Ishikawa (cell line): Measurements from ENCODE around the gene RHOF.

Experiments used
- CEBPB ChIP-seq: IDR thresholded peaks from 2 replicates; pipeline ENCODE4 v1.6.1; 2012
- CREB1 ChIP-seq: IDR thresholded peaks from 2 replicates; pipeline ENCODE4 v1.6.1; 2012; ENCODE audit warnings: low read depth
- EGR1 ChIP-seq: IDR thresholded peaks from 2 replicates; pipeline ENCODE4 v1.6.1; 2012
- EP300 ChIP-seq: IDR thresholded peaks from 2 replicates; pipeline ENCODE4 v1.6.1; 2012; ENCODE audit warnings: borderline replicate concordance
- FOXM1 ChIP-seq: IDR thresholded peaks from 2 replicates; pipeline ENCODE4 v1.6.1; 2012; ENCODE audit warnings: low read depth, borderline replicate concordance
- NFIC ChIP-seq: IDR thresholded peaks from 2 replicates; pipeline ENCODE4 v1.6.1; 2012
- RAD21 ChIP-seq: IDR thresholded peaks from 2 replicates; pipeline ENCODE4 v1.6.1; 2012; ENCODE audit warnings: low read depth
- REST ChIP-seq: IDR thresholded peaks from 2 replicates; pipeline ENCODE4 v1.6.1; 2012; ENCODE audit warnings: low read depth, mild to moderate bottlenecking
- TAF1 ChIP-seq: IDR thresholded peaks from 2 replicates; pipeline ENCODE4 v1.6.1; 2012; ENCODE audit warnings: low read depth, mild to moderate bottlenecking
- TCF12 ChIP-seq: IDR thresholded peaks from 2 replicates; pipeline ENCODE4 v1.6.1; 2012; ENCODE audit warnings: low read depth
- TEAD4 ChIP-seq: IDR thresholded peaks from 2 replicates; pipeline ENCODE4 v1.6.1; 2012
- YY1 ChIP-seq: IDR thresholded peaks from 2 replicates; pipeline ENCODE4 v1.6.1; 2012; ENCODE audit warnings: low read depth
- ZBTB7A ChIP-seq: IDR thresholded peaks from 2 replicates; pipeline ENCODE4 v1.6.1; 2012; ENCODE audit warnings: low read depth
- TF ChIP-seq, protein P1 (sequence below): IDR thresholded peaks from 2 replicates; pipeline ENCODE4 v1.6.1; 2012
- TF ChIP-seq, protein P2 (sequence below): IDR thresholded peaks from 2 replicates; pipeline ENCODE4 v1.6.1; 2012

The RHOF gene

DNA sequence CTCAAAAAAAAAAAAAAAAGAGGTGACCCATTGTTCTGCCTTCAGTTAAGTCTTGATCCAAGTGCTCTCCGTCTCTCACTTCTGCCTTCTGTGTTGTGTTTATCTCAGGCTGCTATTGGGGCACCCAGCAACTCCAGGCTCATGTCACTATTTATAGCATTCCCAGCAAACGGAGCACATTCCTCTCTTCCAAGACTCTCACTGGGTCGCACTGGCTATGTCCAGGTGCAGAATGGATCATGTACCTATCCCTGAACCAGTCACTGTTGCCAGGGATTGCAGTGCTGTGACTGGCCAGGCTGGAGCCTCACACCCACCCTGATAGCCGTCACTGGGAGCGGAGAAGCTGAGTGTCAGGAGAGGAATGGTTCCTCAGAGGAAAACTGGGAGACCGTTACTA lies 31.2 kb downstream of the RHOF start:
- TF ChIP-seq NFIC (no peak), CREB1 (no peak)

DNA sequence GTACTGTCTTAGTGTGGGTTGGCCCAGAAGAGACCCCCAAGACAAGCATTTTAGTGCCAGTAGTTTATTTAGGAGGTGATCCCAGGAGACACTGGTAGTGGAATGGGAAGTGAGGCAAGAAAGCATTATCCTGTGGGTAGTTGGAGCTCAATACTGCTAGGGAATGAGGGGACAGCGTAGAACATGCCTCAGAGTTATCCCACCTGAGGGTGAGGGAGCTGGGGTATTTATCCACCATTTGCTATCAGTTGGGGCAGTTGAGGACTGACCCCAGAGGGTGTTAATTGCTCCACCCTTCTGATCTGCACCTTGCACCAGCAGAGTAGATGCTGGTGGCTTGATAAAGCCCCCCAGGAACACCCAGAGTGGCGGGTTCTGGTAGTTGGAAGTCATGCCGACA lies 37.9 kb downstream of the RHOF start:
- no peak for TF ChIP-seq NFIC
- TF ChIP-seq, protein P1, sequence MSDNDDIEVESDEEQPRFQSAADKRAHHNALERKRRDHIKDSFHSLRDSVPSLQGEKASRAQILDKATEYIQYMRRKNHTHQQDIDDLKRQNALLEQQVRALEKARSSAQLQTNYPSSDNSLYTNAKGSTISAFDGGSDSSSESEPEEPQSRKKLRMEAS: no peak
- no peak for TF ChIP-seq CREB1
- TF ChIP-seq REST: no peak
- TF ChIP-seq CEBPB: no peak
- TF ChIP-seq, protein P2, sequence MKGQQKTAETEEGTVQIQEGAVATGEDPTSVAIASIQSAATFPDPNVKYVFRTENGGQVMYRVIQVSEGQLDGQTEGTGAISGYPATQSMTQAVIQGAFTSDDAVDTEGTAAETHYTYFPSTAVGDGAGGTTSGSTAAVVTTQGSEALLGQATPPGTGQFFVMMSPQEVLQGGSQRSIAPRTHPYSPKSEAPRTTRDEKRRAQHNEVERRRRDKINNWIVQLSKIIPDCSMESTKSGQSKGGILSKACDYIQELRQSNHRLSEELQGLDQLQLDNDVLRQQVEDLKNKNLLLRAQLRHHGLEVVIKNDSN: no peak
- no peak for TF ChIP-seq EP300
- TF ChIP-seq FOXM1: no peak
- no peak for TF ChIP-seq RAD21
- no peak for TF ChIP-seq YY1
- TF ChIP-seq ZBTB7A: no peak
- TF ChIP-seq TCF12: no peak
- no peak for TF ChIP-seq EGR1
- TF ChIP-seq TAF1: no peak
- no peak for TF ChIP-seq TEAD4

DNA sequence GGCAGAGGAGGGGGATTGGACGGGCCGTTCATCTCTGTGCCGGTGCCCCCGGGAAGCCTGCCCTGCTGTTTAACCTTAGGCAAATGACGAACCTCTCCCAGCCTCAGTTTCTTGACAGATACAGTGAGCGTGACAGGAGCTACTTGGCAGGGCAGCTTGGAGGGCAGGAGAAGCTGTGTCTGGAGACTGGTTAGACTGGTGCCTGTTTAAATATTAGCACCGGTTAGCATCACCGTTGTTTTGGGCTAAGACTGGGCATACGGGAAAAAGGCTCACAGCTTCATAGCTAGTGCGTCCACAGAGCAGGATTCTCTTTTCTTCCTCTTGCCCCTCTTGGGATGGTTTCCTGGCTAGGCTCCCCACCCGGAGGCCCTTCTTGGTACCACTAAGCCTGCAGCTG lies 38.7 kb downstream of the RHOF start:
- TF ChIP-seq CEBPB (no peak), TEAD4 (no peak), CREB1 (no peak), EGR1 (no peak), YY1 (no peak), TAF1 (no peak), NFIC (no peak), FOXM1 (no peak), EP300 (no peak)
- TF ChIP-seq, protein P2: no peak

DNA sequence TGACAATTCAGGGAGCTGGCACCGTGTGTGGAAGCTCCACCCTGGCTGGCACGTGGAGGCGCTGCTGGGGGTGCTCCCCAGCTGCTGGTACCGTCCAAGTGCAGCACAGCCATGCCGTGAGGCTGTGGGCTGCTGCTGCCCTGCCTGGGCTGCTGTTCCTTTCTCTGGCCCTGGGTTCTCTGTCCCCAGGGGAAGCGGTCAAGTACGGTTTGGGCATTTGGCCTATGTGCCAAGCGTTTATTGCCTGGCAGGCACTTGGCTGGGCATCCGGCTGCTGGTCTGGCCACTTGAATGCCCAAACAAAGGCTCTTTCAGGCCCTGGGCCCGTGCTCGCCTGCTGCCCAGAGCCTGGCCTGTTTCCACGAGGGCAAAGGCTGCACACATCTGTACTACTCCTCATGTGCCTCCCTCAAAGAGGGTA lies 39.6 kb downstream of the RHOF start:
- TF ChIP-seq, protein P2: no peak
- no peak for TF ChIP-seq TEAD4
- TF ChIP-seq EP300: no peak
- no peak for TF ChIP-seq REST
- no peak for TF ChIP-seq RAD21
- TF ChIP-seq NFIC: no peak
- no peak for TF ChIP-seq CREB1
- TF ChIP-seq YY1: no peak
- TF ChIP-seq CEBPB: no peak
- no peak for TF ChIP-seq FOXM1
- TF ChIP-seq, protein P1: no peak
- no peak for TF ChIP-seq EGR1
- TF ChIP-seq TCF12: no peak
- TF ChIP-seq ZBTB7A: no peak
- no peak for TF ChIP-seq TAF1

DNA sequence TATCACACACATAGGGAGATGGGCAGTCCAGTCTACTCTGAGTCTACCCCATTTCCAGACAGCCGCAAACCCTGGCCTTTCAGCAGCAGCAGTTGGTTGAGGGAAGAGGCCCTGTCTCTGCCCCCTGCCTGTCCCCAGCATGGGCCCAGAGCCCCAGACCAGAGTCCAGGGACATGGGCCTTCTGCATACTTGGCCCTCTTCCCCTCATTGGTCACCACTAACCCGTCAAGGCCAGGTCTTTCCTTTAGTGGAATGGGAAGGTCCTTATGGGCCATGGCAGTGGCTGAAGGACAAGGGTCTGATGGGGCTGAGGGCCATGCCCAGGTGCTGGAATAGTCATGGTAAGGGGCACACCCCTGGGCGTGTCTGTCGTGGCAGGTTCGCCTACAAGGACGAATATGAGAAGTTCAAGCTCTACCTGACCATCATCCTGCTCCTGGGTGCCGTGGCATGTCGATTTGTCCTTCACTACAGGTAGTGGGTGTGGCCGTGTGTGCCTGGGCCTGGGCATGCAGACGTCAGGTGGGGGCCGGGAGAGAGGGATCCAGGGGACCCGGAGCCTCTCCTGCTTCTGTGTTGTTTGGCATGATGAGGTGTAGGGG lies 41.6 kb downstream of the RHOF start:
- no peak for TF ChIP-seq YY1
- TF ChIP-seq TCF12: no peak
- no peak for TF ChIP-seq NFIC
- no peak for TF ChIP-seq CEBPB
- TF ChIP-seq, protein P2: no peak
- TF ChIP-seq EGR1: no peak
- TF ChIP-seq TEAD4: no peak
- TF ChIP-seq CREB1: no peak
- no peak for TF ChIP-seq RAD21

- TF ChIP-seq REST: no peak
Measured at GRCh38 chr12:121751034-121751433, 42.5 kb downstream of the RHOF start.
